Testis (tissue), 3 donors: Measurements from ENCODE around the gene UVRAG. TPM values are rescaled to one million over a fixed set of nuclear protein-coding genes. Genes with fewer than 3 reads are reported as not detected.

ENCODE experiments used
- DNase-seq: peaks from one replicate; pipeline ENCODE4 v3.0.0-alpha.2; 2019
- H3K27ac ChIP-seq, 2 donors: fragments of 200-600 bp; sonication (generic); one replicate each; pipeline ENCODE4 v1.5.1; 2019
- H3K27me3 ChIP-seq: fragments of 200-600 bp; sonication (generic); one replicate; pipeline ENCODE4 v1.5.1; 2019
- H3K36me3 ChIP-seq: fragments of 200-600 bp; sonication (generic); one replicate; pipeline ENCODE4 v1.5.1; 2017; ENCODE audit warnings: low read depth; ENCODE audit errors: missing control alignments
- H3K4me1 ChIP-seq: fragments of 200-600 bp; sonication (generic); one replicate; pipeline ENCODE4 v1.5.1; 2019
- H3K4me3 ChIP-seq, 2 donors: fragments of 200-600 bp; sonication (generic); one replicate each; pipeline ENCODE4 v1.5.1; 2017 to 2019
- H3K9me3 ChIP-seq: fragments of 200-600 bp; sonication (generic); one replicate; pipeline ENCODE4 v1.5.1; 2017
- POLR2A ChIP-seq: fragments of 450-650 bp; IDR thresholded peaks from one replicate; pipeline ENCODE4 v1.6.1; 2017; ENCODE audit warnings: antibody characterized with exemption, mild to moderate bottlenecking, moderate library complexity
- WGBS, 2 donors: methylation state at CpG; one replicate each; pipeline ENCODE4 v1.1.5; 2018; 5-methylcytosine and 5-hydroxymethylcytosine counted together
- intact Hi-C: fragments of 100-400 bp; cut with DNase I; formaldehyde crosslinking; loops from one replicate; pipeline ENCODE4 v1.15.1; 2023; ENCODE audit warnings: low total_unique reads
- polyA plus RNA-seq: library from polyadenylated mRNA; stranded (reverse); fragments of 350-450 nt; fragmentation: Illumina TruSeq; extraction: RNeasy Lipid Tissue Mini Kit (QIAGEN cat#74804); gene quantifications from one replicate; pipeline ENCODE4 v1.2.3, GENCODE V29; 2014; ENCODE audit warnings: low read depth, low replicate concordance; ENCODE audit not compliant: insufficient read depth
- total RNA-seq, 2 donors: library from RNA; depleted of rRNA; stranded (reverse); fragments of >200 nt; gene quantifications; one replicate each; pipeline ENCODE4 v1.2.3, GENCODE V29; 2016
- TF ChIP-seq, protein P1 (sequence below), 3 experiments: fragments of 450-650 bp in 2 of 3; fragments of 200-600 bp in 1 of 3; sonication (generic) in 1 of 3; IDR thresholded peaks; one replicate each; pipeline ENCODE4 v1.5.1; 2016 to 2019; ENCODE audit warnings: antibody characterized with exemption in 3 of 3, mild to moderate bottlenecking in 2 of 3, moderate library complexity in 1 of 3

UVRAG gene
- total and polyA plus RNA-seq, 3 donors from 2014 or later = 10.8 to 22.4 (median 20.1) TPM

DNA sequence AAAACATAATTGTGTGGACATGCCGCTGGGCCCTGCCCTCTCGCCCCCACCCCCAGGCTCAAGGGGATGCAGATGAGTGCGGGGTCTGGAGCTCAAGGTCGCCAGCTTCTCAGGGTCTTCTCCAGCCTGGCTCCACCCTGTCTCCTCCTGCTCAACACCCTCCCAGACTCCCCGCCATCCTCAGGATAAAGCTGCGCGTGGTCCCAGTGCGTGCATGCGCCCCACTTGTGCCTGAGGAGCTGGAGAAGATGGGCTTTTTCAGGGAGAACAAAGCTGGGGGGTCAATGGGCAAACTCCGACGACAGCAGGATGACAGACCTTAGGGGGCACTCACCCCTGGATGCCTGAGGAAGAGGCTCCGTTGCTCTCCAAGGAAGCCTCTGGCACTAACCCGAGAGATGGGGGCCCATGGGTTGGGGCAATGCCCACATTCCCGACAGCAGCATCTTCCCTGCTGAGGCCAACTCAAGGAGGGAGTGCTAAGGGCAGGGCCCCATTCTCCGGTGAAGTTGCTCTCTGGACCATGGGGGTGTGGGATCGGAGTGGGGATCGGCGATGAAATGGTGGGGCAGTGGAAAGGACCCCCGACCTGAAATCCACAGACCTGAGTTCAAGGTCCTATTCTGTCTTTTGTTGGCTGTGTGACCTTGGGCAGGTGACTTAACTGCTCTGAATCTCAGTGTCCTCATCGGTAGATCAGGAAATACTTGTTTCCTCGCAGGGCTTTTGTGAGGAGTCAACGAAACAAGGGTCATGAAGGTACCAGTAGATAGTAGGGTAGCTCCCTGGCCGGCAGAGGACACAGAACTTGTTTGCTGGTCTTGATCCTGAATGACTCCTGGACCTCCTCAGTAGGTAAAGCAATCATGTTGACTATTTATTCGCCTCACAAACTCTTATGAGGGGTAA, 343.6 kb downstream of the UVRAG start:
- TF ChIP-seq, protein P1, sequence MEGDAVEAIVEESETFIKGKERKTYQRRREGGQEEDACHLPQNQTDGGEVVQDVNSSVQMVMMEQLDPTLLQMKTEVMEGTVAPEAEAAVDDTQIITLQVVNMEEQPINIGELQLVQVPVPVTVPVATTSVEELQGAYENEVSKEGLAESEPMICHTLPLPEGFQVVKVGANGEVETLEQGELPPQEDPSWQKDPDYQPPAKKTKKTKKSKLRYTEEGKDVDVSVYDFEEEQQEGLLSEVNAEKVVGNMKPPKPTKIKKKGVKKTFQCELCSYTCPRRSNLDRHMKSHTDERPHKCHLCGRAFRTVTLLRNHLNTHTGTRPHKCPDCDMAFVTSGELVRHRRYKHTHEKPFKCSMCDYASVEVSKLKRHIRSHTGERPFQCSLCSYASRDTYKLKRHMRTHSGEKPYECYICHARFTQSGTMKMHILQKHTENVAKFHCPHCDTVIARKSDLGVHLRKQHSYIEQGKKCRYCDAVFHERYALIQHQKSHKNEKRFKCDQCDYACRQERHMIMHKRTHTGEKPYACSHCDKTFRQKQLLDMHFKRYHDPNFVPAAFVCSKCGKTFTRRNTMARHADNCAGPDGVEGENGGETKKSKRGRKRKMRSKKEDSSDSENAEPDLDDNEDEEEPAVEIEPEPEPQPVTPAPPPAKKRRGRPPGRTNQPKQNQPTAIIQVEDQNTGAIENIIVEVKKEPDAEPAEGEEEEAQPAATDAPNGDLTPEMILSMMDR (IDR thresholded peaks at IDR 0.05) = no peak
- no peak for TF ChIP-seq POLR2A
- 90 to 91% methylated on average over 16 to 24 of the region's 24 CpGs for WGBS, 2 donors
- Histone ChIP-seq H3K27me3 (no peaks in the 10 kb centered on the region), H3K4me3 (no peak overlapping the region), H3K9me3 (no peaks in the 10 kb centered on the region), H3K36me3 (no peaks in the 10 kb centered on the region), H3K27ac (no peak overlapping the region), H3K4me1 (peaks cover 10% of the 10 kb centered on the region)
- DNase-seq = no peak
- intact Hi-C loops = loop anchor here (10.0 kb wide), 1 partner anchor 264 kb away; no protein-coding TSS in a partner anchor

DNA sequence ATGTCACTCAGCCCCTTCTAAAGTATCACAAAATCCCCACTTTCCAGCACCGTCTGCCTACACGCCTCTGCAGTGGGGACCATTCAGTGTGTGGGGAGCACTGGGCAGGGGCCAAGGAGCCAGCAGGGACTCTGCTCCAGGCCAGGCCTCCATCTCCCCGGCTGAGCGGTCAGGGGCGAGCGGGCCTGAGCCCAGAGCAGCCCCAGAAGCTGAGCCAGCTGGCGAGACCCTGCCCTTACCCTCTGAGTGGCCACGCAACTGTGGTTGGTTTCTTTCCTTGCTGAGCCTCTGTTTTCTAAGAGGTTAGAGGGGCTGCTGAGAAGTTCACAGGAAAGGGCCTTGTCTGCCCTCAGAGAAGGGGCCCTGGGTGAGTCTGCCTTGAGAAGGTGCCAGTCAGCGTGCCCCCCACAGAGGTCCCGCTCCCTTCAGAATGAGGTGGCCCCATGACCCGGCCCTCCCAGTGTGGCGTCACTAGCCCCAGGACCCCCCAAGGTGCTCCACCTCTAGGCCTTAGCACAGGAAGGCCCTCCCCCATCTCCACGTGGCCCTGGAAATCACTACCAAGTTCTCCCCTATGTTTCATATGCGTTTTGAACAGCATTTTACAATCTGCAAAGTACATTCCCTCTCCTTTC, 344.4 kb downstream of the UVRAG start:
- Histone ChIP-seq H3K27me3 (no peaks in the 10 kb centered on the region), H3K4me1 (peaks cover 10% of the 10 kb centered on the region), H3K36me3 (no peaks in the 10 kb centered on the region), H3K27ac (no peak overlapping the region), H3K9me3 (no peaks in the 10 kb centered on the region), H3K4me3 (no peak overlapping the region)
- TF ChIP-seq POLR2A = no peak
- TF ChIP-seq, protein P1 (IDR thresholded peaks at IDR 0.05) = no peak
- DNase-seq = no peak
- 87 to 90% methylated on average over 10 to 14 of the region's 14 CpGs for WGBS, 2 donors
- intact Hi-C loops = loop anchor here (10.0 kb wide), 1 partner anchor 265 kb away; no protein-coding TSS in a partner anchor

DNA sequence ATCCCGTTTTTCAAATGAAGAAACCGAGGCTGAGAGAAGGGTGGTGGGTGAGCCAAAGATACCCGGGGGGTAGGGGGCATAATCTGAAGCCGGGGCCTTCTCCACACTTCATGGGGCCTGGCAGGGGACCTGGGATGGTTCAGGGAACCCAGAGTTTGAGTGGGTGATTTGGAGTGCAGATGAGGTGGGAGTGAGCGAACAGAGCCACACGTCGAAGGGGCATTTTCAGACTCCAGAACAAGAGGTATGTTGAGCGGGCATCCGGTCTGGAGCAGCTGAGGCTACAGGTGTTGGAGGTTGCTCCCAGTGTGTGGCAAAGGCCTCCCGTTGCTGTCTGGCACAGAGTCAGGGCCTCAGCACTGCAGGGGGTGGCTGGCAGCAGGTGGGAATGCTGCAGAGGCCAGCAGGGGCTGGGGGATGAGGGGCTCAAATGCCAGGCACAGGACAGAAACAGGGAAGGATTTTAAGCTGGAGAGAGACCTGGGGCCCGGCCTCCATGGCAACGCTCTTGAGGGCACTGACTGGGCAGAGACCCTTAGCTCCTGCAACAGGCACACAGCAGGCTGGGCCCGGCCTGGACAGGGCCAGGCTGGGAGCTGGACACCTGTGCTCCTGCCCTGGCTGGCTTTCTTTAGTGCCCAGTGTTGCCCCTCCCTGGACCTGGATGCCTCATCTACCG, 345.1 kb downstream of the UVRAG start:
- Histone ChIP-seq H3K27ac (no peak overlapping the region), H3K27me3 (no peaks in the 10 kb centered on the region), H3K36me3 (no peaks in the 10 kb centered on the region), H3K4me1 (peaks cover 10% of the 10 kb centered on the region), H3K4me3 (no peak overlapping the region), H3K9me3 (no peaks in the 10 kb centered on the region)
- WGBS, 2 donors = 81 to 87% methylated on average over 13 to 14 of the region's 14 CpGs
- no peak for DNase-seq
- TF ChIP-seq, protein P1 (IDR thresholded peaks at IDR 0.05) = no peak
- no peak for TF ChIP-seq POLR2A
- intact Hi-C loops = loop anchor here (10.0 kb wide), 1 partner anchor 265 kb away; no protein-coding TSS in a partner anchor

DNA sequence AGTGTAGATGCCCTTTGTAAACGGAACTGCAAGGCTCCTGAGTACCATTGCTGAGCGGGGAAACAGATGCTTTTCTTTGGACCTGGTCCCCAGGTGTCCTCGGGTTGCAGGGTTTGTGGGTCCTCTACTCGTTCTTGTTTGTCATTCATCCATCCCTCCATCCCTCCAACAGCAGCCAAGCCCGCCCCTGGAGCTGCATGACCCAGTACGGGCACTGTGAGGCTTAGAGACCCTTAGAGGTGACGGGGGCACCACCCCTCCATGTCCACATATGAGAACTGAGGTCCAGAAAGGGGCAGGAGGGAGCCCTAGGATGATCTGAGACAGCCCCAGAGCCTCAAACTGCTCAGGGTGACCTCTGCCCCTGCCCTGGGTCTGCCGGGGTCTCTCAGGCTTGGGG, 345.8 kb downstream of the UVRAG start:
- no peaks in the 10 kb centered on the region for H3K27me3 ChIP-seq
- no peak for DNase-seq
- H3K27ac ChIP-seq = no peak overlapping the region
- TF ChIP-seq, protein P1 (IDR thresholded peaks at IDR 0.05) = no peak
- no peak for TF ChIP-seq POLR2A
- H3K9me3 ChIP-seq = no peaks in the 10 kb centered on the region
- WGBS, 2 donors = 82 to 85% methylated on average over 5 to 8 of the region's 8 CpGs
- H3K4me3 ChIP-seq = no peak overlapping the region
- intact Hi-C loops = no loop called here
- peaks cover 10% of the 10 kb centered on the region for H3K4me1 ChIP-seq
- H3K36me3 ChIP-seq = no peaks in the 10 kb centered on the region
